ENCODE measurements around the gene SLC16A4. TPM values are rescaled to one million over a fixed set of nuclear protein-coding genes. Genes with fewer than 3 reads are reported as not detected.

SLC16A4 gene
- total RNA-seq, 2 donors from 2014 or later = 3.6 TPM

DNA sequence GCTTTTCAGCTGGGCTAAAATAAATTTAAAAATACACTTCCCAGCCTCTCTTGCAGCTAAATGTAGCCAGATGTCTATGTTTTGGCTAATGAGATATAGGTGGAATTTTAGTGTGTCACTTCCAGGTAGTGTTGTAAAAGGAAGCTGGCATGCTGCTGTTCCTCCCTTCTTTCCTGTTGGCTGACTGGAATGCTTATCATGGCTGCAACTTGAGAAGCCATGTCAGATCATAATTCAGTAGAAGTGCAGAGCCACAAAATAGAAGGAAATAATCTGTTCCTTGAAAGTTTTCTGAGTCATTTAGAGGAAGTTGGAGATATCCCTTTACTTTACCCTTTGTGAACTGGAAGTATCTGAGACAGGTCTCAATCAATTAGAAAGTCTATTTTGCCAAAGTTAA lies 62.6 kb downstream of the SLC16A4 start:
- Histone ChIP-seq H3K27ac (no peak overlapping the region), H3K4me3 (no peak overlapping the region), H3K9me3 (no peaks in the 10 kb centered on the region), H3K36me3 (replicated peaks in 1 of 2; ENCODE audit: insufficient read depth in 1 of 2, low read depth in 2 of 2) (no peaks in the 10 kb centered on the region), H3K4me1 (peaks cover 16% of the 10 kb centered on the region), H3K27me3 (no peaks in the 10 kb centered on the region)
- intact Hi-C loops (cut with DNase I) = no loop called here
- DNase-seq = no peak
- TF ChIP-seq, protein P1, sequence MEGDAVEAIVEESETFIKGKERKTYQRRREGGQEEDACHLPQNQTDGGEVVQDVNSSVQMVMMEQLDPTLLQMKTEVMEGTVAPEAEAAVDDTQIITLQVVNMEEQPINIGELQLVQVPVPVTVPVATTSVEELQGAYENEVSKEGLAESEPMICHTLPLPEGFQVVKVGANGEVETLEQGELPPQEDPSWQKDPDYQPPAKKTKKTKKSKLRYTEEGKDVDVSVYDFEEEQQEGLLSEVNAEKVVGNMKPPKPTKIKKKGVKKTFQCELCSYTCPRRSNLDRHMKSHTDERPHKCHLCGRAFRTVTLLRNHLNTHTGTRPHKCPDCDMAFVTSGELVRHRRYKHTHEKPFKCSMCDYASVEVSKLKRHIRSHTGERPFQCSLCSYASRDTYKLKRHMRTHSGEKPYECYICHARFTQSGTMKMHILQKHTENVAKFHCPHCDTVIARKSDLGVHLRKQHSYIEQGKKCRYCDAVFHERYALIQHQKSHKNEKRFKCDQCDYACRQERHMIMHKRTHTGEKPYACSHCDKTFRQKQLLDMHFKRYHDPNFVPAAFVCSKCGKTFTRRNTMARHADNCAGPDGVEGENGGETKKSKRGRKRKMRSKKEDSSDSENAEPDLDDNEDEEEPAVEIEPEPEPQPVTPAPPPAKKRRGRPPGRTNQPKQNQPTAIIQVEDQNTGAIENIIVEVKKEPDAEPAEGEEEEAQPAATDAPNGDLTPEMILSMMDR (IDR thresholded peaks at IDR 0.05) = no peak
- TF ChIP-seq POLR2A (IDR thresholded peaks at IDR 0.05) = no peak
- no peak for ATAC-seq

GRCh38 chr1:110326826-110327225 lies 64.0 kb downstream of the SLC16A4 start:
- H3K4me1 ChIP-seq = peaks cover 16% of the 10 kb centered on the region
- ATAC-seq (no peak), DNase-seq (no peak)
- no peaks in the 10 kb centered on the region for H3K36me3 ChIP-seq (replicated peaks in 1 of 2; ENCODE audit: insufficient read depth in 1 of 2, low read depth in 2 of 2)
- 29 to 45% methylated on average over 1 of the region's 1 CpG for WGBS, 2 donors
- intact Hi-C loops (cut with DNase I) = no loop called here
- no peak for TF ChIP-seq POLR2A (IDR thresholded peaks at IDR 0.05)
- TF ChIP-seq, protein P1 (IDR thresholded peaks at IDR 0.05) = no peak
- H3K4me3 ChIP-seq = no peak overlapping the region
- no peak overlapping the region for H3K27ac ChIP-seq
- H3K27me3 ChIP-seq = no peaks in the 10 kb centered on the region
- H3K9me3 ChIP-seq = no peaks in the 10 kb centered on the region

- no peaks in the 10 kb centered on the region for H3K4me1 ChIP-seq
- ATAC-seq (no peak), DNase-seq (no peak)
- no peaks in the 10 kb centered on the region for H3K9me3 ChIP-seq
- intact Hi-C loops (cut with DNase I) = no loop called here
- 66 to 69% methylated on average over 1 of the region's 1 CpG for WGBS, 2 donors
- H3K27me3 ChIP-seq = no peaks in the 10 kb centered on the region
- no peaks in the 10 kb centered on the region for H3K36me3 ChIP-seq (replicated peaks in 1 of 2; ENCODE audit: insufficient read depth in 1 of 2, low read depth in 2 of 2)
- no peak overlapping the region for H3K4me3 ChIP-seq
- H3K27ac ChIP-seq = no peak overlapping the region
- no peak for TF ChIP-seq POLR2A (IDR thresholded peaks at IDR 0.05)
- TF ChIP-seq, protein P1 (IDR thresholded peaks at IDR 0.05) = no peak
Measured at GRCh38 chr1:110324667-110325066, 66.2 kb downstream of the SLC16A4 start.

DNA sequence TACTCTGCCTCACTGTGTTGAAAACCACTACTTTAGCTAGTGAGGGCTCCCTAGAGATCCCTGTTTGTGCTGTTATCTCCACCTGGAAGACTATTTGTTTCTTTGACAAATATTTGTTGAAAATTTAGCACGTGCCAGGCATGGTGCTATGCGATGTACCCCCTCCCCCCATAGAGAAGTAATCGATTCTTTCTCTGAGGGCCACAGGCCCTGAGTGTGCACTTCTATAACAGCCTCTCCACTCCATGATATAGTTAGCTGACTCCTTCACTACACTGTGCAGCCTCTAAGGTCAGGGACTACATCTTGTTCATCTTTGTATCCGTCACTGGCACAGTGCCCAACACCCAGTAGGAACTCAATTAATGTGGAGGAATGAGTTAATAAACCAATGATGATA lies 69.0 kb downstream of the SLC16A4 start:
- no peak overlapping the region for H3K27ac ChIP-seq
- H3K4me3 ChIP-seq = no peak overlapping the region
- no peaks in the 10 kb centered on the region for H3K36me3 ChIP-seq (replicated peaks in 1 of 2; ENCODE audit: insufficient read depth in 1 of 2, low read depth in 2 of 2)
- no peaks in the 10 kb centered on the region for H3K4me1 ChIP-seq
- intact Hi-C loops (cut with DNase I) = no loop called here
- WGBS, 2 donors = 23 to 28% methylated on average over 4 of the region's 4 CpGs
- H3K27me3 ChIP-seq = no peaks in the 10 kb centered on the region
- no peak for DNase-seq
- H3K9me3 ChIP-seq = no peaks in the 10 kb centered on the region
- TF ChIP-seq POLR2A (IDR thresholded peaks at IDR 0.05) = no peak
- TF ChIP-seq, protein P1 (IDR thresholded peaks at IDR 0.05) = no peak
- no peak for ATAC-seq

DNA sequence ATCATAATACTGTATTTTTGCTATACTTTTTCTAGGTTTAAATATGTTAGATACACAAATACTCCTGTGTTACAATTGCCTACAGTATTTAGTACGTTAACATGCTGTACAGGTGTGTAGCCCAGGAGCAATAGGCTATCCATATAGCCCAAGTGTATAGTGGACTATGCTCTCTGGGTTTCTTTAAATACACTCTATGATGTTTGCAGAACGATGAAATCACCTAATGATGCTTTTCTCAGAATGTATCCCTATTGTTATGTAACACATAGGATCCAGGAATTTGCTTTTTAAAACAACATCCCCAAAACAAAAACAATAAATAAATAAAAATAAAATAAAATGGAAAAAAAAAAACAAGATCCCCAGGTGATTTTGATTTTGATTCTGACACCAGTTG lies 69.8 kb downstream of the SLC16A4 start:
- DNase-seq (no peak), ATAC-seq (no peak)
- no peaks in the 10 kb centered on the region for H3K4me1 ChIP-seq
- no peaks in the 10 kb centered on the region for H3K27me3 ChIP-seq
- intact Hi-C loops (cut with DNase I) = no loop called here
- no peak overlapping the region for H3K27ac ChIP-seq
- 80% methylated on average over 2 of the region's 2 CpGs for WGBS, 2 donors
- H3K9me3 ChIP-seq = no peaks in the 10 kb centered on the region
- TF ChIP-seq POLR2A (IDR thresholded peaks at IDR 0.05) = no peak
- TF ChIP-seq, protein P1 (IDR thresholded peaks at IDR 0.05) = no peak
- H3K4me3 ChIP-seq = no peak overlapping the region
- H3K36me3 ChIP-seq (replicated peaks in 1 of 2; ENCODE audit: insufficient read depth in 1 of 2, low read depth in 2 of 2) = no peaks in the 10 kb centered on the region

All from body of pancreas (tissue), 4 donors.